ENCODE results near the gene LYG2. TPM values are rescaled to one million over a fixed set of nuclear protein-coding genes. Genes with fewer than 3 reads are reported as not detected.
"Not testable (repeated sequence)": the region's sequence is repeated elsewhere in the genome, so short reads cannot be mapped to it uniquely, and the experiment has no call there.

LYG2 gene
- total RNA-seq, 1 donor from 2014 or later: not detected

GRCh38 chr2:99201959-99202678, 53.3 kb downstream of the LYG2 start:
- peaks cover 10% of the 10 kb centered on the region for H3K36me3 Mint-ChIP-seq (ENCODE audit: low read depth)
- no peak overlapping the region for H3K27ac Mint-ChIP-seq (ENCODE audit: unreplicated experiment)
- H3K27me3 Mint-ChIP-seq (ENCODE audit: low read depth): no peaks in the 10 kb centered on the region
- DNase-seq (ENCODE audit: low spot score): no peak
- peak; percentile 22 for TF ChIP-seq CTCF (IDR thresholded peaks at IDR 0.05)
- H3K4me3 Mint-ChIP-seq (ENCODE audit: unreplicated experiment): no peak overlapping the region
- H3K4me1 Mint-ChIP-seq (ENCODE audit: low read depth): no peaks in the 10 kb centered on the region
- peaks cover 18% of the 10 kb centered on the region for H3K9me3 Mint-ChIP-seq (ENCODE audit: low read depth)

GRCh38 chr2:99200076-99200800, 55.2 kb downstream of the LYG2 start:
- no peak overlapping the region for H3K4me3 Mint-ChIP-seq (ENCODE audit: unreplicated experiment)
- no peak for TF ChIP-seq CTCF (IDR thresholded peaks at IDR 0.05)
- H3K4me1 Mint-ChIP-seq (ENCODE audit: low read depth): no peaks in the 10 kb centered on the region
- H3K27me3 Mint-ChIP-seq (ENCODE audit: low read depth): no peaks in the 10 kb centered on the region
- H3K27ac Mint-ChIP-seq (ENCODE audit: unreplicated experiment): no peak overlapping the region
- peaks cover 17% of the 10 kb centered on the region for H3K36me3 Mint-ChIP-seq (ENCODE audit: low read depth)
- peaks cover 7% of the 10 kb centered on the region for H3K9me3 Mint-ChIP-seq (ENCODE audit: low read depth)
- no peak for DNase-seq (ENCODE audit: low spot score)

- H3K27ac Mint-ChIP-seq (ENCODE audit: unreplicated experiment): no peak overlapping the region
- peaks cover 20% of the 10 kb centered on the region for H3K36me3 Mint-ChIP-seq (ENCODE audit: low read depth)
- DNase-seq (ENCODE audit: low spot score): no peak
- no peaks in the 10 kb centered on the region for H3K4me1 Mint-ChIP-seq (ENCODE audit: low read depth)
- no peaks in the 10 kb centered on the region for H3K27me3 Mint-ChIP-seq (ENCODE audit: low read depth)
- H3K4me3 Mint-ChIP-seq (ENCODE audit: unreplicated experiment): no peak overlapping the region
- H3K9me3 Mint-ChIP-seq (ENCODE audit: low read depth): peaks cover 3% of the 10 kb centered on the region
- no peak for TF ChIP-seq CTCF (IDR thresholded peaks at IDR 0.05)
Measured at GRCh38 chr2:99198103-99198841, 57.2 kb downstream of the LYG2 start.

- not testable (repeated sequence) for H3K27me3 Mint-ChIP-seq (ENCODE audit: low read depth); H3K9me3 Mint-ChIP-seq (ENCODE audit: low read depth); DNase-seq (ENCODE audit: low spot score); H3K4me1 Mint-ChIP-seq (ENCODE audit: low read depth); H3K27ac Mint-ChIP-seq (ENCODE audit: unreplicated experiment); H3K4me3 Mint-ChIP-seq (ENCODE audit: unreplicated experiment)
- peaks cover 33% of the 10 kb centered on the region for H3K36me3 Mint-ChIP-seq (ENCODE audit: low read depth)
Measured at GRCh38 chr2:99192364-99192763, 63.1 kb downstream of the LYG2 start.

Other genes with a start within 250 kb of the LYG2 start
- gene C2orf15, start 114.0 kb downstream of the LYG2 start, total RNA-seq: 0.17 to 0.26 TPM in 2 of 3 replicates, not detected in the other
- gene TSGA10, start 100.7 kb downstream of the LYG2 start, total RNA-seq: 2.3 to 4.0 TPM (median 3.3 TPM) in 3 replicates
- gene LIPT1, start 100.7 kb downstream of the LYG2 start, total RNA-seq: 3.4 to 4.0 TPM (median 3.6 TPM) in 3 replicates
- gene MITD1, start 74.6 kb downstream of the LYG2 start, total RNA-seq: 18.0 to 20.3 TPM (median 19.6 TPM) in 3 replicates
- 20.7 to 22.3 TPM (median 21.5 TPM) in 3 replicates for gene MRPL30, start 74.5 kb downstream of the LYG2 start, total RNA-seq
- gene LYG1, start 45.5 kb upstream of the LYG2 start, total RNA-seq: 0.36 to 0.99 TPM (median 0.57 TPM) in 3 replicates
- 28.4 to 33.0 TPM (median 32.0 TPM) in 3 replicates for gene TXNDC9, start 80.7 kb upstream of the LYG2 start, total RNA-seq
- gene EIF5B, start 81.7 kb upstream of the LYG2 start, total RNA-seq: 34.5 to 46.3 TPM (median 35.2 TPM) in 3 replicates
- gene REV1, start 234.4 kb upstream of the LYG2 start, total RNA-seq: 24.4 to 32.8 TPM (median 25.0 TPM) in 3 replicates